CD4-positive, alpha-beta T cell treated with Interleukin-15 for 4 hours (primary cell): ENCODE results near the gene LASP1.
"Not testable (repeated sequence)": the region's sequence is repeated elsewhere in the genome, so short reads cannot be mapped to it uniquely, and the experiment has no call there.

Experiments used
- DNase-seq: peaks from one replicate; pipeline ENCODE4 v3.0.0-alpha.2; 2020; ENCODE audit warnings: low spot score

The LASP1 gene

GRCh38 chr17:38908676-38909181, 38.9 kb downstream of the LASP1 start:
- no peak for DNase-seq

GRCh38 chr17:38910325-38910724, 40.5 kb downstream of the LASP1 start:
- no peak for DNase-seq

- DNase-seq: no peak
These were observed 41.3 kb downstream of the LASP1 start for GRCh38 chr17:38911081-38911730.

DNA sequence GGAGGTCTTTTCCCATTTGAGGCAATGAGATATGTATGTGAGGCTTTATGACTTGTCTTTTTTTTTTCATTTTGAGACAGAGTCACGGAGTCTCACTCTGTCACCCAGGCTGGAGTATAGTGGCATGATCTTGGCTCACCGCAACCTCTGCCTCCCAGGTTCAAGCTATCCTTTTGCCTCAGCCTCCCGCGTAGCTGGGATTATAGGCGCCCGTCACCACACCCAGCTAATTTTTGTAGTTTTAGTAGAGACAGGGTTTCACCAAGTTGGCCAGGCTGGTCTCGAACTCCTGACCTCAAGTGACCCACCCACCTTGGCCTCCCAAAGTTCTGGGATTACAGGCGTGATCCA, 41.8 kb downstream of the LASP1 start:
- not testable (repeated sequence) for DNase-seq

- no peak for DNase-seq
These were observed 42.5 kb downstream of the LASP1 start for GRCh38 chr17:38912221-38912813.

DNA sequence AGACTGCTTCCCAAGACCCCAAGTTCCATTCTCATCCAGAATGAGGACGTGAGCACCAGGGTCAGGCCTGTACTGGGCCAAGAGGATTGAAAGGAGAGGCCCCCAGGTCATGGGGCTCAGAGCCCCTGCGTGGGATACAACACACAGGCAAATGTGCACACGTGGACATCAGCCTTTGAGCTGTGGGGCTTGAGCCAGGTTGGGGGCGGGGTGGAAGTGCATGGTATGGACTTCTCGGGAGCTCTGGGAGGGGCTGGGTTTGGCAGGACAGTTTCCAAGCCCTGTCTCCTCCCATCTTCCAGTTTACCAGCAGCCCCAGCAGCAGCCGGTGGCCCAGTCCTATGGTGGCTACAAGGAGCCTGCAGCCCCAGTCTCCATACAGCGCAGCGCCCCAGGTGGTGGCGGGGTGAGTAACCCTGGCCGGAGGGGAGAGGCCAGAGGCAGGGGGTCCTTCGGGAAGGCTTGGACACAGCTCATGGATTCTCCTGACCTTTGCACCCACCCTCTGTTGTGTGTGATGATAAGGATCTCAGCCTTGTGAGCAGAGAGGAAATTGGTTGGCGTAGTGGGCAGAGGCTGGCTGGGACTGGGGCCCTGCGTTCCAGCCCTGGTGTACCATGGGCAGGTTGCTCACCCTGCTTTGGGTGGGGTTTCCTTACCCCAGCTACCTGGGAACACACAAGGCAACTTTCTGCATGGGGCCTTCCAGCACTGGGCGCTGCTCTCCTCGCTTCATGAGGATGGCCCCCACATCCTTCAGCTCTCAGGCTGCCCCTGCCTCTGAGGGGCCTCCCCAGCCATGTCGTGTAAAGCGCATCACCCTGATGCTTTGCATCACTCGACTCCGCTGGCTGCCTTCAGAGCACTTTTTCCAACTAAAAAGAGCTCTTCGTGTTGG, 45.1 kb downstream of the LASP1 start:
- DNase-seq: no peak

GRCh38 chr17:38915639-38915995, 45.8 kb downstream of the LASP1 start:
- no peak for DNase-seq

DNA sequence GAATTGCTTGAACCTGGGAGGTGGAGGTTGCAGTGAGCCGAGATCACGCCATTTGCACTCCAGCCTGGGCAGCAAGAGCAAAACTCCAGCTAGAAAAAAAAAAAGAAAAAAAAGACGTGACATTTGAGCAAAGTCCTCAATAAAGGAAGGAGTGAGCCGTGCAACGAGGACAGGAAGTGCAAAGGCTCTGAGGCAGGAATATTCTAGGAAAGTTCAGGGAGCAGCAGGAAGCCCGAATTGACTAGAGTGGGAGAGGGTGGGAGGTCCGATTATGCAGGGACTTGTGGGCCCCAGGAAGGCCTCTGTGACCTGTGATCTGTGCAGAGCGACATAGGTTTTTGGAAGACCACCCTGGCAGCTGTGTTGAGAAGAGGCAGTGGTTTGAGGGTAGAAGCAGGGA, 46.9 kb downstream of the LASP1 start:
- no peak for DNase-seq

- no peak for DNase-seq
These were observed 47.4 kb downstream of the LASP1 start for GRCh38 chr17:38917259-38917658.

GRCh38 chr17:38918129-38918913, 48.5 kb downstream of the LASP1 start:
- DNase-seq: no peak

DNA sequence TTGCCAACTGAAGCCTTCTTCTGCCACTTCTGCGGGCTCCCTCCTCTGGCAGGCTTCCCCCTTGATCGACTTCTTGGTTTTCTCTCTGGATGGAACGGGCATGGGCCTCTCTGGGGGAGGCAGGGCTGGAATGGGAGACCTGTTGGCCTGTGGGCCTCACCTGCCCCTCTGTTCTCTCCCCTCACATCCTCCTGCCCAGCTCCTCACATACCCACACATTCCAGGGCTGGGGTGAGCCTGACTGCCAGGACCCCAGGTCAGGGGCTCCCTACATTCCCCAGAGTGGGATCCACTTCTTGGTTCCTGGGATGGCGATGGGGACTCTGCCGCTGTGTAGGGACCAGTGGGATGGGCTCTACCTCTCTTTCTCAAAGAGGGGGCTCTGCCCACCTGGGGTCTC, 49.1 kb downstream of the LASP1 start:
- no peak for DNase-seq

DNA sequence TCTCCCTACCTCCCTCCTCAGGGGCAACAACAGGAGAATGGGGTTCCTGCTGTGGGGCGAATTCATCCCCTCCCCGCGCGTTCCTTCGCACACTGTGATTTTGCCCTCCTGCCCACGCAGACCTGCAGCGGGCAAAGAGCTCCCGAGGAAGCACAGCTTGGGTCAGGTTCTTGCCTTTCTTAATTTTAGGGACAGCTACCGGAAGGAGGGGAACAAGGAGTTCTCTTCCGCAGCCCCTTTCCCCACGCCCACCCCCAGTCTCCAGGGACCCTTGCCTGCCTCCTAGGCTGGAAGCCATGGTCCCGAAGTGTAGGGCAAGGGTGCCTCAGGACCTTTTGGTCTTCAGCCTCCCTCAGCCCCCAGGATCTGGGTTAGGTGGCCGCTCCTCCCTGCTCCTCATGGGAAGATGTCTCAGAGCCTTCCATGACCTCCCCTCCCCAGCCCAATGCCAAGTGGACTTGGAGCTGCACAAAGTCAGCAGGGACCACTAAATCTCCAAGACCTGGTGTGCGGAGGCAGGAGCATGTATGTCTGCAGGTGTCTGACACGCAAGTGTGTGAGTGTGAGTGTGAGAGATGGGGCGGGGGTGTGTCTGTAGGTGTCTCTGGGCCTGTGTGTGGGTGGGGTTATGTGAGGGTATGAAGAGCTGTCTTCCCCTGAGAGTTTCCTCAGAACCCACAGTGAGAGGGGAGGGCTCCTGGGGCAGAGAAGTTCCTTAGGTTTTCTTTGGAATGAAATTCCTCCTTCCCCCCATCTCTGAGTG, 49.6 kb downstream of the LASP1 start:
- no peak for DNase-seq

DNA sequence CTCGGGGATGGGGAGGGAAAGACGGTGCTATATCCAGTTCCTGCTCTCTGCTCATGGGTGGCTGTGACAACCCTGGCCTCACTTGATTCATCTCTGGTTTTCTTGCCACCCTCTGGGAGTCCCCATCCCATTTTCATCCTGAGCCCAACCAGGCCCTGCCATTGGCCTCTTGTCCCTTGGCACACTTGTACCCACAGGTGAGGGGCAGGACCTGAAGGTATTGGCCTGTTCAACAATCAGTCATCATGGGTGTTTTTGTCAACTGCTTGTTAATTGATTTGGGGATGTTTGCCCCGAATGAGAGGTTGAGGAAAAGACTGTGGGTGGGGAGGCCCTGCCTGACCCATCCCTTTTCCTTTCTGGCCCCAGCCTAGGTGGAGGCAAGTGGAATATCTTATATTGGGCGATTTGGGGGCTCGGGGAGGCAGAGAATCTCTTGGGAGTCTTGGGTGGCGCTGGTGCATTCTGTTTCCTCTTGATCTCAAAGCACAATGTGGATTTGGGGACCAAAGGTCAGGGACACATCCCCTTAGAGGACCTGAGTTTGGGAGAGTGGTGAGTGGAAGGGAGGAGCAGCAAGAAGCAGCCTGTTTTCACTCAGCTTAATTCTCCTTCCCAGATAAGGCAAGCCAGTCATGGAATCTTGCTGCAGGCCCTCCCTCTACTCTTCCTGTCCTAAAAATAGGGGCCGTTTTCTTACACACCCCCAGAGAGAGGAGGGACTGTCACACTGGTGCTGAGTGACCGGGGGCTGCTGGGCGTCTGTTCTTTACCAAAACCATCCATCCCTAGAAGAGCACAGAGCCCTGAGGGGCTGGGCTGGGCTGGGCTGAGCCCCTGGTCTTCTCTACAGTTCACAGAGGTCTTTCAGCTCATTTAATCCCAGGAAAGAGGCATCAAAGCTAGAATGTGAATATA, 50.8 kb downstream of the LASP1 start:
- DNase-seq: no peak

DNA sequence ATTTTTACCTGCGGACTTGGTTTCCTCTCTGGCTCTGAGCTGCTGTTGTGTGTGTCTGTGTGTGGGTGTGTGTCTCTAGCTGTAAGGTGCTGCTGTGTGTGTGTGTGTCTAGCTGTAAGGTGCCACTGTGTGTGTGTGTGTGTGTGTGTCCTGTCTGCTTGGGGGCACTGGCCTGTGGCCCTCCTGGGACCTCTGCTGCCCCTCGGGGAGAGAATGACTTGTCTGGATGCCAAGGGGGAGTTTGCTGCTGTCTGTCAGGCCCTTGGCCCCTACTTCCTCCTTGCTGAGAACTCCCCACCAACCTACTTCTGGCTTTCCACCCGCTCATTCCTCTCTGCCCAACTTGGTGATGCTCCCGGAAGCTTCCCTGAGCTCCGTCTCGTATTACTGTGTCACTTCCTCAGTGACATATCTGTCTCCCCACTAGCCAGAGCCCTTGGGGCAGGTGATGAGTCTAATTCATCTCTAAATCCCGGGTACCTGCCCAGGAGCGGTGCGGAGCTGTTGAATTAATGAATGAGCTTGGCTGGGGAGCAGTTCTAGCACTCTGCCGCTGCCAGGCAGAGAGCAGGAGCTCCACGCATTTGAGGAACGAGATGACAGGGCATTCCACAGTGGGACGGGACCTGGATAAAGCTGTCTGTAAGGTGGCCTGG, 52.0 kb downstream of the LASP1 start:
- no peak for DNase-seq

DNA sequence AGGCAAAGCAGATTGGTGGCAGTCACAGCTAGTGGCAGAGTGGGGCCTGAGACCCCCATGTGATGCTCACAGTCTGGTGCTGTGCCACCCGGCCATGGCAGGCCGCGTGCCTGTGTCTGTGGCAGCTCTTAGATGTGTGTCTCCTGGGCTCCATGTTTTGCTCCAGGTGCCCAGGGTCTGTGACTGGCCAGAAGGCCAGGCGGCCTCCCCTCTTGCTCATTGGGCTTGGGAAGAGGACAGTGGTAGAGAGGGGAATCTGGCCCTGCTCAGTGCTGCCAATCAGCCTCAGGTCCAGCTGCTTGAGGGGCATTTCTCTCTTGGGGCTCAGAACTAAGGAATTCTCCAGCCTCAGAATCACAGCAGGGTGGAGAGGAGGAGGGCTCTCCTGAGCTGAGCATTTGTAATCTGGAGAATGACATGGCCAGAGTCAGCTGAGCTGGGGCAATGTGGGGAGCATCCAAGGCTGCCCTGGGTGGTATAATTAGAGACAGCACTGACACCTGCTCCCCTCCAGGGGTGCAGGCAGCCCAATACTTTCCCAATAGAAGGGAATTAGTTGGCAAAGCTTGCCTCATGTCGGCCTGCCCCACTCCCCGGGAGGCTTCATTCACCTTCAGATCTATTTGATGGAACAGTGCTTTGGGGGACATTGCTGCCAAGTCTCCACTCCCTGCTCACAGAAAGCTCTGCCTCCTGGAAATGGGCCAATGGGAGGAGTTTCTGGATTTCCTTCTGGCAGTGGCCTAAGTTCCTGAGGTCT, 52.9 kb downstream of the LASP1 start:
- no peak for DNase-seq

- peak; percentile 19 for DNase-seq
These were observed 55.6 kb downstream of the LASP1 start, which contains the start of gene LASP1NB for GRCh38 chr17:38925263-38925995. Gene LASP1NB (plus strand): TSS chr17:38925614.

- DNase-seq: no peak
These were observed 56.6 kb downstream of the LASP1 start for GRCh38 chr17:38926293-38927070.
